Transverse colon (tissue), 3 donors: ENCODE results near the gene DNASE1L2.

Experiments
- POLR2A ChIP-seq: fragments of 450-650 bp; IDR thresholded peaks from one replicate; pipeline ENCODE4 v1.6.1; 2016; ENCODE audit warnings: antibody characterized with exemption, mild to moderate bottlenecking, moderate library complexity
- TF ChIP-seq, protein P1 (sequence below), 5 experiments: fragments of 200-600 bp in 3 of 5; fragments of 450-650 bp in 2 of 5; sonication (generic) in 3 of 5; IDR thresholded peaks; 1 replicate in 2 of 5; 2 replicates in 3 of 5; pipeline ENCODE4 v1.5.1; 2016 to 2017; ENCODE audit warnings: antibody characterized with exemption in 5 of 5, inconsistent platforms in 3 of 5, mild to moderate bottlenecking in 2 of 5, moderate library complexity in 1 of 5

- no peak for TF ChIP-seq POLR2A
- TF ChIP-seq, protein P1, sequence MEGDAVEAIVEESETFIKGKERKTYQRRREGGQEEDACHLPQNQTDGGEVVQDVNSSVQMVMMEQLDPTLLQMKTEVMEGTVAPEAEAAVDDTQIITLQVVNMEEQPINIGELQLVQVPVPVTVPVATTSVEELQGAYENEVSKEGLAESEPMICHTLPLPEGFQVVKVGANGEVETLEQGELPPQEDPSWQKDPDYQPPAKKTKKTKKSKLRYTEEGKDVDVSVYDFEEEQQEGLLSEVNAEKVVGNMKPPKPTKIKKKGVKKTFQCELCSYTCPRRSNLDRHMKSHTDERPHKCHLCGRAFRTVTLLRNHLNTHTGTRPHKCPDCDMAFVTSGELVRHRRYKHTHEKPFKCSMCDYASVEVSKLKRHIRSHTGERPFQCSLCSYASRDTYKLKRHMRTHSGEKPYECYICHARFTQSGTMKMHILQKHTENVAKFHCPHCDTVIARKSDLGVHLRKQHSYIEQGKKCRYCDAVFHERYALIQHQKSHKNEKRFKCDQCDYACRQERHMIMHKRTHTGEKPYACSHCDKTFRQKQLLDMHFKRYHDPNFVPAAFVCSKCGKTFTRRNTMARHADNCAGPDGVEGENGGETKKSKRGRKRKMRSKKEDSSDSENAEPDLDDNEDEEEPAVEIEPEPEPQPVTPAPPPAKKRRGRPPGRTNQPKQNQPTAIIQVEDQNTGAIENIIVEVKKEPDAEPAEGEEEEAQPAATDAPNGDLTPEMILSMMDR (IDR thresholded peaks at IDR 0.05): no peak
Measured at GRCh38 chr16:2216330-2216729, 19.9 kb upstream of the DNASE1L2 start.
